ENCODE measurements around the gene APOBEC4.

The APOBEC4 gene

GRCh38 chr1:183612407-183612806, 40.7 kb downstream of the APOBEC4 start:
- TF ChIP-seq CTCF (IDR thresholded peaks at IDR 0.05; ENCODE audit: control insufficient read depth, insufficient read depth, low read depth, low read length, missing control alignments) = no peak
- no peak overlapping the region for H3K4me3 ChIP-seq (ENCODE audit: control insufficient read depth, low read depth, low read length)
- no peak for DNase-seq (ENCODE audit: low read depth)

GRCh38 chr1:183611021-183611420, 42.1 kb downstream of the APOBEC4 start:
- no peak for TF ChIP-seq CTCF (IDR thresholded peaks at IDR 0.05; ENCODE audit: control insufficient read depth, insufficient read depth, low read depth, low read length, missing control alignments)
- H3K4me3 ChIP-seq (ENCODE audit: control insufficient read depth, low read depth, low read length) = no peak overlapping the region
- DNase-seq (ENCODE audit: low read depth) = no peak

- H3K4me3 ChIP-seq (ENCODE audit: control insufficient read depth, low read depth, low read length) = no peak overlapping the region
- no peak for DNase-seq (ENCODE audit: low read depth)
- TF ChIP-seq CTCF (IDR thresholded peaks at IDR 0.05; ENCODE audit: control insufficient read depth, insufficient read depth, low read depth, low read length, missing control alignments) = no peak
Measured at GRCh38 chr1:183609759-183610452, 43.2 kb downstream of the APOBEC4 start.

GRCh38 chr1:183609313-183609712, 43.8 kb downstream of the APOBEC4 start:
- DNase-seq (ENCODE audit: low read depth) = peak; percentile 59
- peak; percentile 72 for TF ChIP-seq CTCF (IDR thresholded peaks at IDR 0.05; ENCODE audit: control insufficient read depth, insufficient read depth, low read depth, low read length, missing control alignments)
- H3K4me3 ChIP-seq (ENCODE audit: control insufficient read depth, low read depth, low read length) = no peak overlapping the region

- no peak overlapping the region for H3K4me3 ChIP-seq (ENCODE audit: control insufficient read depth, low read depth, low read length)
- TF ChIP-seq CTCF (IDR thresholded peaks at IDR 0.05; ENCODE audit: control insufficient read depth, insufficient read depth, low read depth, low read length, missing control alignments) = no peak
- no peak for DNase-seq (ENCODE audit: low read depth)
Measured at GRCh38 chr1:183607322-183607980, 45.7 kb downstream of the APOBEC4 start.

- H3K4me3 ChIP-seq (ENCODE audit: control insufficient read depth, low read depth, low read length) = no peak overlapping the region
- no peak for TF ChIP-seq CTCF (IDR thresholded peaks at IDR 0.05; ENCODE audit: control insufficient read depth, insufficient read depth, low read depth, low read length, missing control alignments)
- DNase-seq (ENCODE audit: low read depth) = no peak
Measured at GRCh38 chr1:183605904-183606303, 47.2 kb downstream of the APOBEC4 start.
